Right lobe of liver (tissue), 4 donors: ENCODE results near the gene CD63.

ENCODE experiments used
- CTCF ChIP-seq, 4 donors: fragments of 200-600 bp in 3 of 4; fragments of 450-650 bp in 1 of 4; IDR thresholded peaks; one replicate each; pipeline versions ENCODE4 v1.5.1 to v1.8.0; 2016 to 2022; ENCODE audit warnings: antibody characterized with exemption in 4 of 4, mild to moderate bottlenecking in 2 of 4
- POLR2A ChIP-seq: fragments of 450-650 bp; IDR thresholded peaks from one replicate; pipeline ENCODE4 v1.6.1; 2017; ENCODE audit warnings: antibody characterized with exemption, mild to moderate bottlenecking
- donor health status: DM: no; HTN: no; CAD: no.
- donor health status: DM: no; HTN: no; CAD: no.
- donor health status: DM: no; HTN: yes; CAD: no.

GRCh38 chr12:55755246-55755645 is 26.4 kb upstream of the CD63 start:
- TF ChIP-seq CTCF (IDR thresholded peaks at IDR 0.05), result no peak
- no peak for TF ChIP-seq POLR2A
